Measurements from ENCODE around the gene BRINP3. TPM values are rescaled to one million over a fixed set of nuclear protein-coding genes. Genes with fewer than 3 reads are reported as not detected.

Gene BRINP3
- total and polyA plus RNA-seq, 2 experiments from 2014 or later, result not detected

DNA sequence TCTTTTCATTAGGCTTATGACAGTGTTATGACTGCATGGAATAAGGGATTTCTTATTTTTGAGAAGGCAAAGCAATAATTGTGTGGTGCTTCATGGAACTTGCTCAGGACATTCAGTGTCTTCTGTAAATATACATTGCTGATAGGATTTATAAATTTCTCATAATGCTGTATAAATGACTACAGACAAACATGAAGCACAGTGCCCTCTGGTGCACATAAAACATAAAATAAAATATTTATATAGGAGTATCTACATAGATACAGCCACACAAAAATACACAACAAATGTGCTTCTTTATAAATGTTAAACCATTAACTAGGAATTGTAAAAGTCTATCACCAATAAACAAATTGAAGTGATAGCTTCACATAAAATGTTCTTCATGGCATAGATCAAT, 24.1 kb downstream of the BRINP3 start:
- Histone ChIP-seq H3F3A (replicated peaks; ENCODE audit: low read depth) (no peaks in the 10 kb centered on the region), H2AFZ (no peak overlapping the region), H4K20me1 (replicated peaks; ENCODE audit: insufficient read depth) (no peaks in the 10 kb centered on the region), H3K27ac (ENCODE audit: low read depth) (no peak overlapping the region), H3K27me3 (ENCODE audit: insufficient read depth) (no peaks in the 10 kb centered on the region), H3K9me2 (ENCODE audit: insufficient read depth) (no peaks in the 10 kb centered on the region), H3K4me3 (no peak overlapping the region), H3K79me2 (replicated peaks; ENCODE audit: insufficient read depth) (no peaks in the 10 kb centered on the region), H3K4me1 (ENCODE audit: insufficient read depth) (no peaks in the 10 kb centered on the region), H3K36me3 (ENCODE audit: insufficient read depth) (no peaks in the 10 kb centered on the region), H3K4me2 (no peak overlapping the region)
- Mint-ChIP-seq H3K4me1 (no peaks in the 10 kb centered on the region; the same call in 2 of the 3 replicates), H3K4me3 (no peak overlapping the region), H3K27ac (no peak overlapping the region), H3K36me3 (ENCODE audit: low read depth) (no peaks in the 10 kb centered on the region), H3K27me3 (ENCODE audit: insufficient read depth, low read depth, poor library complexity) (no peaks in the 10 kb centered on the region), H3K9me3 (no peaks in the 10 kb centered on the region)
- ATAC-seq (no peak), DNase-seq (ENCODE audit: low spot score) (no peak)
- no peak for TF ChIP-seq JUNB (IDR thresholded peaks at IDR 0.05; ENCODE audit: unreplicated experiment)

DNA sequence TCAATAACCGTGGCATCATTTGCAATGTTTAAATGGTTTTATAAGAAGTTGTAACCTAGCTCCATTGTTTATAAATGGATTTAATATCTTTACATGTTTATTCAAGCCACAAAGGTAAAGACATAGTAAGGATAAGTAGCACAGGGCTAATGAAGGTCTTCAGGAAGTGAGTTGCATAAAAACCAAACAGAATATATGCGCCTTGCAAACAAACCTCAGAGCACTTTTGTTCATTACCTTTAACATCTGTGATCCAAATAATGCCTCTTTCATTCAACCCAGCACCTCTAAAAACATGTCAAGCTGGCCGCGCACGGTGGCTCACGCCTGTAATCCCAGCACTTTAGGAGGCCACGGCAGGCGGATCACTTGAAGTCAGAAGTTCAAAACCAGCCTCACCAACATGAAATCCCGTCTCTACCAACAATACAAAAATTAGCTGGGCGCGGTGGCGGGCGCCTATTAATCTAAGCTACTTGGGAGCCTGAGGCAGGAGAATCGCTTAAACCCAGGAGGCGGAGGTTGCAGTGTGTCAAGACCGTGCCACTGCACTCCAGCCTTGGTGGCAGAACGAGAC, 25.3 kb downstream of the BRINP3 start:
- H3K9me2 ChIP-seq (ENCODE audit: insufficient read depth), result no peaks in the 10 kb centered on the region
- DNase-seq (ENCODE audit: low spot score) (no peak), ATAC-seq (no peak)
- no peaks in the 10 kb centered on the region for H3K4me1 ChIP-seq (ENCODE audit: insufficient read depth)
- Mint-ChIP-seq H3K27ac (no peak overlapping the region), H3K4me1 (no peaks in the 10 kb centered on the region; the same call in 2 of the 3 replicates), H3K36me3 (ENCODE audit: low read depth) (no peaks in the 10 kb centered on the region), H3K9me3 (no peaks in the 10 kb centered on the region), H3K27me3 (ENCODE audit: insufficient read depth, low read depth, poor library complexity) (no peaks in the 10 kb centered on the region), H3K4me3 (no peak overlapping the region)
- no peaks in the 10 kb centered on the region for H3K79me2 ChIP-seq (replicated peaks; ENCODE audit: insufficient read depth)
- no peaks in the 10 kb centered on the region for H3F3A ChIP-seq (replicated peaks; ENCODE audit: low read depth)
- no peaks in the 10 kb centered on the region for H3K27me3 ChIP-seq (ENCODE audit: insufficient read depth)
- no peak overlapping the region for H3K27ac ChIP-seq (ENCODE audit: low read depth)
- H3K4me2 ChIP-seq, result no peak overlapping the region
- no peak overlapping the region for H3K4me3 ChIP-seq
- H2AFZ ChIP-seq, result peak overlapping the region; percentile 6; the same call in 1 of the 2 replicates
- no peaks in the 10 kb centered on the region for H4K20me1 ChIP-seq (replicated peaks; ENCODE audit: insufficient read depth)
- TF ChIP-seq, protein P1, sequence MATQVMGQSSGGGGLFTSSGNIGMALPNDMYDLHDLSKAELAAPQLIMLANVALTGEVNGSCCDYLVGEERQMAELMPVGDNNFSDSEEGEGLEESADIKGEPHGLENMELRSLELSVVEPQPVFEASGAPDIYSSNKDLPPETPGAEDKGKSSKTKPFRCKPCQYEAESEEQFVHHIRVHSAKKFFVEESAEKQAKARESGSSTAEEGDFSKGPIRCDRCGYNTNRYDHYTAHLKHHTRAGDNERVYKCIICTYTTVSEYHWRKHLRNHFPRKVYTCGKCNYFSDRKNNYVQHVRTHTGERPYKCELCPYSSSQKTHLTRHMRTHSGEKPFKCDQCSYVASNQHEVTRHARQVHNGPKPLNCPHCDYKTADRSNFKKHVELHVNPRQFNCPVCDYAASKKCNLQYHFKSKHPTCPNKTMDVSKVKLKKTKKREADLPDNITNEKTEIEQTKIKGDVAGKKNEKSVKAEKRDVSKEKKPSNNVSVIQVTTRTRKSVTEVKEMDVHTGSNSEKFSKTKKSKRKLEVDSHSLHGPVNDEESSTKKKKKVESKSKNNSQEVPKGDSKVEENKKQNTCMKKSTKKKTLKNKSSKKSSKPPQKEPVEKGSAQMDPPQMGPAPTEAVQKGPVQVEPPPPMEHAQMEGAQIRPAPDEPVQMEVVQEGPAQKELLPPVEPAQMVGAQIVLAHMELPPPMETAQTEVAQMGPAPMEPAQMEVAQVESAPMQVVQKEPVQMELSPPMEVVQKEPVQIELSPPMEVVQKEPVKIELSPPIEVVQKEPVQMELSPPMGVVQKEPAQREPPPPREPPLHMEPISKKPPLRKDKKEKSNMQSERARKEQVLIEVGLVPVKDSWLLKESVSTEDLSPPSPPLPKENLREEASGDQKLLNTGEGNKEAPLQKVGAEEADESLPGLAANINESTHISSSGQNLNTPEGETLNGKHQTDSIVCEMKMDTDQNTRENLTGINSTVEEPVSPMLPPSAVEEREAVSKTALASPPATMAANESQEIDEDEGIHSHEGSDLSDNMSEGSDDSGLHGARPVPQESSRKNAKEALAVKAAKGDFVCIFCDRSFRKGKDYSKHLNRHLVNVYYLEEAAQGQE (IDR thresholded peaks at IDR 0.05; ENCODE audit: unreplicated experiment), result no peak
- TF ChIP-seq CREB1 (CRISPR knock-in tag; IDR thresholded peaks at IDR 0.05; ENCODE audit: low read depth), result no peak
- no peak for TF ChIP-seq STAT1 (IDR thresholded peaks at IDR 0.05; ENCODE audit: unreplicated experiment)
- TF ChIP-seq, protein P2, sequence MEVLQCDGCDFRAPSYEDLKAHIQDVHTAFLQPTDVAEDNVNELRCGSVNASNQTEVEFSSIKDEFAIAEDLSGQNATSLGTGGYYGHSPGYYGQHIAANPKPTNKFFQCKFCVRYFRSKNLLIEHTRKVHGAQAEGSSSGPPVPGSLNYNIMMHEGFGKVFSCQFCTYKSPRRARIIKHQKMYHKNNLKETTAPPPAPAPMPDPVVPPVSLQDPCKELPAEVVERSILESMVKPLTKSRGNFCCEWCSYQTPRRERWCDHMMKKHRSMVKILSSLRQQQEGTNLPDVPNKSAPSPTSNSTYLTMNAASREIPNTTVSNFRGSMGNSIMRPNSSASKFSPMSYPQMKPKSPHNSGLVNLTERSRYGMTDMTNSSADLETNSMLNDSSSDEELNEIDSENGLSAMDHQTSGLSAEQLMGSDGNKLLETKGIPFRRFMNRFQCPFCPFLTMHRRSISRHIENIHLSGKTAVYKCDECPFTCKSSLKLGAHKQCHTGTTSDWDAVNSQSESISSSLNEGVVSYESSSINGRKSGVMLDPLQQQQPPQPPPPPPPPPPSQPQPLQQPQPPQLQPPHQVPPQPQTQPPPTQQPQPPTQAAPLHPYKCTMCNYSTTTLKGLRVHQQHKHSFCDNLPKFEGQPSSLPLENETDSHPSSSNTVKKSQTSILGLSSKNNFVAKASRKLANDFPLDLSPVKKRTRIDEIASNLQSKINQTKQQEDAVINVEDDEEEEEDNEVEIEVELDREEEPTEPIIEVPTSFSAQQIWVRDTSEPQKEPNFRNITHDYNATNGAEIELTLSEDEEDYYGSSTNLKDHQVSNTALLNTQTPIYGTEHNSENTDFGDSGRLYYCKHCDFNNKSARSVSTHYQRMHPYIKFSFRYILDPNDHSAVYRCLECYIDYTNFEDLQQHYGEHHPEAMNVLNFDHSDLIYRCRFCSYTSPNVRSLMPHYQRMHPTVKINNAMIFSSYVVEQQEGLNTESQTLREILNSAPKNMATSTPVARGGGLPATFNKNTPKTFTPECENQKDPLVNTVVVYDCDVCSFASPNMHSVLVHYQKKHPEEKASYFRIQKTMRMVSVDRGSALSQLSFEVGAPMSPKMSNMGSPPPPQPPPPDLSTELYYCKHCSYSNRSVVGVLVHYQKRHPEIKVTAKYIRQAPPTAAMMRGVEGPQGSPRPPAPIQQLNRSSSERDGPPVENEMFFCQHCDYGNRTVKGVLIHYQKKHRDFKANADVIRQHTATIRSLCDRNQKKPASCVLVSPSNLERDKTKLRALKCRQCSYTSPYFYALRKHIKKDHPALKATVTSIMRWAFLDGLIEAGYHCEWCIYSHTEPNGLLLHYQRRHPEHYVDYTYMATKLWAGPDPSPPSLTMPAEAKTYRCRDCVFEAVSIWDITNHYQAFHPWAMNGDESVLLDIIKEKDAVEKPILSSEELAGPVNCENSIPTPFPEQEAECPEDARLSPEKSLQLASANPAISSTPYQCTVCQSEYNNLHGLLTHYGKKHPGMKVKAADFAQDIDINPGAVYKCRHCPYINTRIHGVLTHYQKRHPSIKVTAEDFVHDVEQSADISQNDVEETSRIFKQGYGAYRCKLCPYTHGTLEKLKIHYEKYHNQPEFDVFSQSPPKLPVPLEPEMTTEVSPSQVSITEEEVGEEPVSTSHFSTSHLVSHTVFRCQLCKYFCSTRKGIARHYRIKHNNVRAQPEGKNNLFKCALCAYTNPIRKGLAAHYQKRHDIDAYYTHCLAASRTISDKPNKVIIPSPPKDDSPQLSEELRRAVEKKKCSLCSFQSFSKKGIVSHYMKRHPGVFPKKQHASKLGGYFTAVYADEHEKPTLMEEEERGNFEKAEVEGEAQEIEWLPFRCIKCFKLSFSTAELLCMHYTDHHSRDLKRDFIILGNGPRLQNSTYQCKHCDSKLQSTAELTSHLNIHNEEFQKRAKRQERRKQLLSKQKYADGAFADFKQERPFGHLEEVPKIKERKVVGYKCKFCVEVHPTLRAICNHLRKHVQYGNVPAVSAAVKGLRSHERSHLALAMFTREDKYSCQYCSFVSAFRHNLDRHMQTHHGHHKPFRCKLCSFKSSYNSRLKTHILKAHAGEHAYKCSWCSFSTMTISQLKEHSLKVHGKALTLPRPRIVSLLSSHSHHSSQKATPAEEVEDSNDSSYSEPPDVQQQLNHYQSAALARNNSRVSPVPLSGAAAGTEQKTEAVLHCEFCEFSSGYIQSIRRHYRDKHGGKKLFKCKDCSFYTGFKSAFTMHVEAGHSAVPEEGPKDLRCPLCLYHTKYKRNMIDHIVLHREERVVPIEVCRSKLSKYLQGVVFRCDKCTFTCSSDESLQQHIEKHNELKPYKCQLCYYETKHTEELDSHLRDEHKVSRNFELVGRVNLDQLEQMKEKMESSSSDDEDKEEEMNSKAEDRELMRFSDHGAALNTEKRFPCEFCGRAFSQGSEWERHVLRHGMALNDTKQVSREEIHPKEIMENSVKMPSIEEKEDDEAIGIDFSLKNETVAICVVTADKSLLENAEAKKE (CRISPR knock-in tag; IDR thresholded peaks at IDR 0.05), result no peak
- no peak for TF ChIP-seq EZH2 (IDR thresholded peaks at IDR 0.05; ENCODE audit: low read depth, unreplicated experiment)
- no peaks in the 10 kb centered on the region for H3K36me3 ChIP-seq (ENCODE audit: insufficient read depth)
